ENCODE measurements around the gene PPM1E.
"Not testable (repeated sequence)": the region's sequence is repeated elsewhere in the genome, so short reads cannot be mapped to it uniquely, and the experiment has no call there.

Gene PPM1E

GRCh38 chr17:58920773-58921172, 165.1 kb downstream of the PPM1E start:
- no peak for TF ChIP-seq CTCF (IDR thresholded peaks at IDR 0.05; ENCODE audit: insufficient read depth, low read depth, low read length, missing control alignments)
- peak; percentile 37 for DNase-seq (ENCODE audit: low read depth)

GRCh38 chr17:58932956-58933355, 177.3 kb downstream of the PPM1E start:
- H3K4me3 ChIP-seq (ENCODE audit: low read depth, low read length) = no peak overlapping the region
- no peak for TF ChIP-seq CTCF (IDR thresholded peaks at IDR 0.05; ENCODE audit: insufficient read depth, low read depth, low read length, missing control alignments)
- DNase-seq (ENCODE audit: low read depth) = no peak

More at GRCh38 chr17:58920773-58921172, 165.1 kb downstream of the PPM1E start:
- H3K4me3 ChIP-seq (ENCODE audit: low read depth, low read length) = no peak overlapping the region; the same call in 1 of the 2 replicates

- no peak for DNase-seq (ENCODE audit: low read depth)
- H3K4me3 ChIP-seq (ENCODE audit: low read depth, low read length) = no peak overlapping the region
- TF ChIP-seq CTCF (IDR thresholded peaks at IDR 0.05; ENCODE audit: insufficient read depth, low read depth, low read length, missing control alignments) = no peak
These were observed 180.6 kb downstream of the PPM1E start for GRCh38 chr17:58936295-58936694.

- no peak overlapping the region for H3K4me3 ChIP-seq (ENCODE audit: low read depth, low read length)
- TF ChIP-seq CTCF (IDR thresholded peaks at IDR 0.05; ENCODE audit: insufficient read depth, low read depth, low read length, missing control alignments) = no peak
- no peak for DNase-seq (ENCODE audit: low read depth)
These were observed 188.5 kb downstream of the PPM1E start for GRCh38 chr17:58944166-58944565.

- DNase-seq (ENCODE audit: low read depth) = no peak
- TF ChIP-seq CTCF (IDR thresholded peaks at IDR 0.05; ENCODE audit: insufficient read depth, low read depth, low read length, missing control alignments) = no peak
- H3K4me3 ChIP-seq (ENCODE audit: low read depth, low read length) = no peak overlapping the region
These were observed 191.8 kb downstream of the PPM1E start for GRCh38 chr17:58947411-58947810.

GRCh38 chr17:58947824-58948223, 192.2 kb downstream of the PPM1E start:
- no peak overlapping the region for H3K4me3 ChIP-seq (ENCODE audit: low read depth, low read length)
- no peak for DNase-seq (ENCODE audit: low read depth)
- TF ChIP-seq CTCF (IDR thresholded peaks at IDR 0.05; ENCODE audit: insufficient read depth, low read depth, low read length, missing control alignments) = no peak

GRCh38 chr17:58954358-58954757, 198.7 kb downstream of the PPM1E start:
- H3K4me3 ChIP-seq (ENCODE audit: low read depth, low read length); DNase-seq (ENCODE audit: low read depth): not testable (repeated sequence)

All from GM12865 (cell line).